NOMO-1 treated with DMSO at 0.1 percent for 48 hours (cell line): Measurements from ENCODE around the gene ACADM.
"Not testable (repeated sequence)": the region's sequence is repeated elsewhere in the genome, so short reads cannot be mapped to it uniquely, and the experiment has no call there.

Source experiments
- DNase-seq: peaks from one replicate; lab custom pipeline; 2025; ENCODE audit not compliant: unreplicated experiment; lab: John Stamatoyannopoulos, UW

Gene ACADM

GRCh38 chr1:75792091-75792490 is 67.6 kb downstream of the ACADM start:
- no peak for DNase-seq

- DNase-seq, result no peak
These were observed 69.9 kb downstream of the ACADM start for GRCh38 chr1:75794382-75794781.

GRCh38 chr1:75795703-75796193 is 71.2 kb downstream of the ACADM start:
- no peak for DNase-seq

GRCh38 chr1:75796376-75797272 is 72.1 kb downstream of the ACADM start, which contains the start of gene MSH4:
TSS of gene MSH4 (plus strand) at chr1:75796882. CDS start at chr1:75796986, 104 bp downstream.
- DNase-seq, result no peak

DNA sequence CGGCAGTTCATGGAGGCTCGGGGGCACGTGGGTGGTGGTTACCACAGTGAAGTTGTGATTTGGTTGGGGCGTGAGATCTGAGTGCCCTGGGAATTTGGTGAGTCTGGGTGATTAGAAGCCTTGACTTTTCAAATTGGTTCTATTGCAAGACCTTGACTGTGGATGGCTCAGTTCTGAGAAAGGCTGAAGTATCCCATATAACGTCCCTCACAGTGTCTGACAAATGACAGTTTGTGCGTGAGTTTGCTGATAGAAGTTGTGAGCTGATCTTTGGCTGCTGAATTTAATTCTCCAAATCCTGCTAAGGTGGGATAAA is 72.7 kb downstream of the ACADM start:
- no peak for DNase-seq

GRCh38 chr1:75797606-75798216 is 73.2 kb downstream of the ACADM start:
- no peak for DNase-seq

GRCh38 chr1:75801480-75801879 is 77.0 kb downstream of the ACADM start:
- not testable (repeated sequence) for DNase-seq

DNA sequence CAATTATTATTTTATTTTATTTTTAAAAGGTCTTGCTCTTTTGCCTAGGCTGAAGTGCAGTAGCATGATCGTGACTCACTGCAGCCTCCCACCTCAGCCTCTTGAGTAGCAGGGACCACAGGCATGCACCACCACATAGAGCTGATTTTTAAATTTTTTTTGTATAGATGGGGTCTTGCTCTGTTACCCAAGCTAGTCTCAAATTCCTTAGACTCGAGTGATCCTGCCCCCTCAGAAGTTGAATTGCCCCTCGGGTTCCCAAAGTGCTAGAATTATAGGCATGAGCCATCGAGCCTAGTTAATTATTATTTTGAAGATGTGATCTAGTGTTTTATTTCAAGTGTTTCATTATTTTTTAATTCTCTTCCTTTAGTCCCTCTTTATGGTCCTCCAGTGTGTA is 84.4 kb downstream of the ACADM start:
- no peak for DNase-seq

- DNase-seq, result not testable (repeated sequence)
These were observed 85.6 kb downstream of the ACADM start for GRCh38 chr1:75810113-75810512.

DNA sequence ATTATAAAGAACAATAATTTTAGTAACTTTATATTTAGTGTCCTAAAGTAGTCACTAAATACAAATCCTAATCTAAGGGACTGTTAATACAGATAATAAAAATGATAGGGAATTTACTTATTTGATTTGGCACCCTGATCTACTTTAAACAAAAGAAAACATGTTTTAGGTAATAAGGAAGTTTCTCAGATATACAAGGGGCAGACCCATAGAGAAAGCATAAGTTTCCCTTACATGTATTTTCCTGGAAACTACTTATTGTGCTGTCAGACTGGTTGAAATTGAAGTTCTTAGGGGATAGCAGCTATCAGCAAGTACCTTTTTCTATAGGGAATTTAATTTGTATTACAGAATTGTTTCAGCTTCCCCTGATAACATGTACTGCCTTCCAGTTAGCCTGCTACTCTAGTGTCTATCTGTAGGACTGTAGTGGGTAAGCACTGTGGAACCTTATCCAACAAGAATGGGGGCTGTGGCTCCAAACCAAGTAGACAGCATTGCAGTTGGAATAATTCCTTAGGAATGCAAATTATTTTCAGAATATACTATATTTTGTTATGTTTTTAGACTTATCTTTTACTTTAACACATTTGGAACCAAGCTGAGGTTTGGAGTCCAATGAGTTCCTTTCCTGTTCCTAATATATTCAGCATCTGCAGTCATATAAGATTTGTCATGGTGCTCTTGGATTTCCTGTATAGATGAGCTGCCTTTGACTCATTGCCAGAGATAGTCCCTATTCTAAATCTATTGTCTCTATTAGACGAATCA is 86.9 kb downstream of the ACADM start:
- DNase-seq, result no peak

DNA sequence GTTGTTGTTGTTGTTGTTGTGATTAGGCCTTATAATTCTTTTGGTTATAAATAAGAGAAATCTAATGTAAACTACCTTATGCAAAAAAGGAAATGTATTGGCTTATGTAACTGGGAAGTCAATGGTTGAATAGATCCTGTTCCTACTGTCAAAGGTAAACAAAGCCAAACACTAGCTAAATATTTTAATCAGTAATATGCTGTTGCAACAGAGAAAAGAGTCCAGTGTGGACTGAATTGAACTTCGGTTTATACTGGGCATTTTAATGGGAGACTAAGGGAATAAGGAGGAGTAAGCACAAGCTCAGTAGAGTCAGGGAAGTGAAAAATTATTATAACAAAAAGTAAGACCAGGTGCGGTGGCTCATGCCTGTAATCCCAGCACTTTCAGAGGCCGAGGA is 87.6 kb downstream of the ACADM start:
- no peak for DNase-seq
